ENCODE data around the gene MAPK10.

- no peak for TF ChIP-seq CTCF (IDR thresholded peaks at IDR 0.05; ENCODE audit: extremely low read depth in 1 of 2, insufficient read depth in 1 of 2, low read depth in 1 of 2, low read length in 2 of 2)
- TF ChIP-seq FOS (IDR thresholded peaks at IDR 0.05; ENCODE audit: borderline replicate concordance, insufficient read depth, low read length) = no peak
- no peak for TF ChIP-seq POLR2A (IDR thresholded peaks at IDR 0.05; ENCODE audit: low read depth, low read length)
- TF ChIP-seq POLR2AphosphoS5 (IDR thresholded peaks at IDR 0.05; ENCODE audit: insufficient read depth, low read depth, low read length) = no peak
- TF ChIP-seq MAX (IDR thresholded peaks at IDR 0.05; ENCODE audit: insufficient read depth, insufficient read length) = no peak
Observed at GRCh38 chr4:86034616-86035015, 325.2 kb downstream of the MAPK10 start.

All from endothelial cell of umbilical vein (primary cell).